ENCODE results near the gene CXorf65.
A peak's percentile ranks its signal among the peaks of the same experiment; 100 is the strongest.

Gene CXorf65

GRCh38 chrX:71105628-71106027, 912 bp downstream of the CXorf65 start:
- no peak for DNase-seq

- no peak for DNase-seq
These were observed 3.2 kb downstream of the CXorf65 start for GRCh38 chrX:71103110-71103983.

GRCh38 chrX:71102292-71102691, 4.2 kb downstream of the CXorf65 start:
- DNase-seq = no peak

GRCh38 chrX:71100581-71101505, 5.7 kb downstream of the CXorf65 start:
- no peak for DNase-seq

GRCh38 chrX:71099736-71100135, 6.8 kb downstream of the CXorf65 start:
- no peak for DNase-seq

- no peak for DNase-seq
These were observed 7.5 kb downstream of the CXorf65 start for GRCh38 chrX:71098951-71099506.

GRCh38 chrX:71098302-71098701, 8.2 kb downstream of the CXorf65 start:
- peak; percentile 38 for DNase-seq

GRCh38 chrX:71096760-71097032, 9.8 kb downstream of the CXorf65 start:
- no peak for DNase-seq

GRCh38 chrX:71095981-71096759, 10.4 kb downstream of the CXorf65 start:
- no peak for DNase-seq

- DNase-seq = peak; percentile 84
These were observed 11.0 kb downstream of the CXorf65 start, which contains the start of gene FOXO4 for GRCh38 chrX:71095555-71095980. FOXO4 (plus strand) TSS chrX:71095851; CDS start chrX:71096529, 678 bp downstream.

- no peak for DNase-seq
These were observed 11.5 kb downstream of the CXorf65 start for GRCh38 chrX:71095033-71095432.

GRCh38 chrX:71091263-71091662, 15.3 kb downstream of the CXorf65 start:
- no peak for DNase-seq

- no peak for DNase-seq
These were observed 20.6 kb downstream of the CXorf65 start for GRCh38 chrX:71085900-71086299.

- no peak for DNase-seq
These were observed 23.7 kb downstream of the CXorf65 start for GRCh38 chrX:71082822-71083221.

GRCh38 chrX:71082124-71082647, 24.4 kb downstream of the CXorf65 start:
- no peak for DNase-seq

GRCh38 chrX:71081330-71082123, 25.0 kb downstream of the CXorf65 start:
- DNase-seq = no peak

- no peak for DNase-seq
These were observed 36.0 kb downstream of the CXorf65 start for GRCh38 chrX:71070531-71070930.

- peak; percentile 96 for DNase-seq
These were observed 38.3 kb downstream of the CXorf65 start, which contains the start of gene SNX12 for GRCh38 chrX:71068044-71068918. SNX12 (minus strand) TSS chrX:71068334; CDS start chrX:71068306, 28 bp downstream.

- peak; percentile 3 for DNase-seq
These were observed 38.9 kb downstream of the CXorf65 start for GRCh38 chrX:71067712-71068043.

GRCh38 chrX:71067089-71067488, 39.5 kb downstream of the CXorf65 start:
- DNase-seq = no peak
